Measurements from ENCODE around the gene ADAMTS14. TPM values are rescaled to one million over a fixed set of nuclear protein-coding genes. Genes with fewer than 3 reads are reported as not detected.

Gene ADAMTS14
- total RNA-seq, 1 experiment from 2014 or later, result 0.14 TPM

DNA sequence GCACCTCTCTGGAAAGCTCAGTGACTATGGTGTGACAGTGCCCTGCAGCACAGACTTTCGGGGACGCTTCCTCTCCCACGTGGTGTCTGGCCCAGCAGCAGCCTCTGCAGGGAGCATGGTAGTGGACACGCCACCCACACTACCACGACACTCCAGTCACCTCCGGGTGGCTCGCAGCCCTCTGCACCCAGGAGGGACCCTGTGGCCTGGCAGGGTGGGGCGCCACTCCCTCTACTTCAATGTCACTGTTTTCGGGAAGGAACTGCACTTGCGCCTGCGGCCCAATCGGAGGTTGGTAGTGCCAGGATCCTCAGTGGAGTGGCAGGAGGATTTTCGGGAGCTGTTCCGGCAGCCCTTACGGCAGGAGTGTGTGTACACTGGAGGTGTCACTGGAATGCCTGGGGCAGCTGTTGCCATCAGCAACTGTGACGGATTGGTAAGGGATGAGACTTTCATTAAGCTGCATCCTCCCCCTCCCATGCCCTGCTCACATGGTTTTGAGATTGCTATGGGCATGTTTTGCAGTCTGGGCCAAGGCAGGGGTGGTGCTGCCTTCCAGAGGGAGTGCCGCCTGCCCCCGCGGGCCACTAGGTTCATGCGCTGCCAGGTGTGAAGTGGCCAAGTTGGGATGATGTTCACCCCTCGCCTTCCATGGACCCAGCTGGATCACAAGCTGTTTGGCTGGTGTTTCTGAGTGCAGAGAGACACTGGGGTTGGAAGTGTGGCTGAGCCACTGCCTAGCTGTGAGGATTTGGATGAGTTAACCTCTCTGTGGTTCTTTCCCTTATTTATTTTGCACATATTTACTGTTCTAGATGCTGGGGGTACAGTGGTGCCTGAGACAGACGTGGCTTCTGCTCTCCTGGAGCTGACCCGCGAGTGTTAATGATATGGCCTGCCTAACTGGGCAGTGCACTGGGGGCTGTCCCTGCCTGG is 2.5 kb downstream of the ADAMTS14 start:
- intact Hi-C loops (cut with micrococcal nuclease; ENCODE audit: unreplicated experiment), result no loop called here
- TF ChIP-seq, protein P1, sequence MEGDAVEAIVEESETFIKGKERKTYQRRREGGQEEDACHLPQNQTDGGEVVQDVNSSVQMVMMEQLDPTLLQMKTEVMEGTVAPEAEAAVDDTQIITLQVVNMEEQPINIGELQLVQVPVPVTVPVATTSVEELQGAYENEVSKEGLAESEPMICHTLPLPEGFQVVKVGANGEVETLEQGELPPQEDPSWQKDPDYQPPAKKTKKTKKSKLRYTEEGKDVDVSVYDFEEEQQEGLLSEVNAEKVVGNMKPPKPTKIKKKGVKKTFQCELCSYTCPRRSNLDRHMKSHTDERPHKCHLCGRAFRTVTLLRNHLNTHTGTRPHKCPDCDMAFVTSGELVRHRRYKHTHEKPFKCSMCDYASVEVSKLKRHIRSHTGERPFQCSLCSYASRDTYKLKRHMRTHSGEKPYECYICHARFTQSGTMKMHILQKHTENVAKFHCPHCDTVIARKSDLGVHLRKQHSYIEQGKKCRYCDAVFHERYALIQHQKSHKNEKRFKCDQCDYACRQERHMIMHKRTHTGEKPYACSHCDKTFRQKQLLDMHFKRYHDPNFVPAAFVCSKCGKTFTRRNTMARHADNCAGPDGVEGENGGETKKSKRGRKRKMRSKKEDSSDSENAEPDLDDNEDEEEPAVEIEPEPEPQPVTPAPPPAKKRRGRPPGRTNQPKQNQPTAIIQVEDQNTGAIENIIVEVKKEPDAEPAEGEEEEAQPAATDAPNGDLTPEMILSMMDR (IDR thresholded peaks at IDR 0.05; ENCODE audit: unreplicated experiment), result no peak
- H3K9me3 Mint-ChIP-seq (ENCODE audit: low read depth, unreplicated experiment), result no peaks in the 10 kb centered on the region
- no peaks in the 10 kb centered on the region for H3K36me3 Mint-ChIP-seq (ENCODE audit: insufficient read depth, unreplicated experiment)
- no peak overlapping the region for H3K4me3 Mint-ChIP-seq (ENCODE audit: low read depth, unreplicated experiment)
- CTCF ChIA-PET, result interaction anchor here (1.6 kb wide), 1 partner anchor 116 kb away, joined by 4 read pairs; no protein-coding TSS in a partner anchor
- H3K27ac Mint-ChIP-seq (ENCODE audit: unreplicated experiment), result no peak overlapping the region
- BruUV-seq (replicated peaks), result no TSS peak
- no peak for DNase-seq
- peaks cover 83% of the 10 kb centered on the region for H3K27me3 Mint-ChIP-seq (ENCODE audit: unreplicated experiment)
- peaks cover 8% of the 10 kb centered on the region for H3K4me1 Mint-ChIP-seq (ENCODE audit: low read depth, unreplicated experiment)

DNA sequence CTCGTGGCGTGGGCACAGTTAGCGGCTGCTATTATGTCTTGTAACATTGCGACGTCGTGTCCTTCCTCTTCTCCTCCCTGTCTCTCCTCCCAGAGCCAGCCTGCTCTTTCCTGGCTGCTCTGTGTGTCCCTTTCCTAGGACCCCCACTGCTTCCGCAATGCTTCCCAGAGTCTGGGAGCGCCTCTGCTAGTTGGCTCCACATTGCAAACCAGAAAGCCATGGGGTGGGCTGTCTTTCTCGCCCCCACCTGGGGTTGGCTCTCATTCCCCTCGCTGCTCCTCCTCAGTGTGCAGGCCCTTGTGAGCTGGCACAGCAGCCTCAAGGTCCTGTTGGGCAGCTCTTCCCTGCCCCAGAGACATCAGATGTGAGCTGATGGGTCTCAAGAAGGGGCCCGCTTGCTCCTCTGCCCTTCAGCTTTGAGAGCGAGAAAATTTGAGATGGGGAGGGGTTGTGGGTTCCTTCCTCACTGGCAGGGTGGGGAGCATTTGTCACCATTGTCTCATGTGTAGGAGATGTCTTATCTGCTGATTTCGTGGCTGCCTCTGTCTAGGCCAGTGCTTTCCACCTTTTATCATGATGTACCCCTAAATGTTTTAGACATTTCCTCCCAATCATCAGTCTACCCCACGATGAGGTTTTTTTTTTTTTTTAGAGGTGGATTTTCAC is 3.3 kb downstream of the ADAMTS14 start:
- TF ChIP-seq, protein P1 (IDR thresholded peaks at IDR 0.05; ENCODE audit: unreplicated experiment), result no peak
- intact Hi-C loops (cut with micrococcal nuclease; ENCODE audit: unreplicated experiment), result no loop called here
- Mint-ChIP-seq H3K27me3 (ENCODE audit: unreplicated experiment) (peaks cover 79% of the 10 kb centered on the region), H3K9me3 (ENCODE audit: low read depth, unreplicated experiment) (no peaks in the 10 kb centered on the region), H3K4me1 (ENCODE audit: low read depth, unreplicated experiment) (peaks cover 8% of the 10 kb centered on the region), H3K27ac (ENCODE audit: unreplicated experiment) (no peak overlapping the region), H3K36me3 (ENCODE audit: insufficient read depth, unreplicated experiment) (no peaks in the 10 kb centered on the region), H3K4me3 (ENCODE audit: low read depth, unreplicated experiment) (no peak overlapping the region)
- DNase-seq, result no peak
- BruUV-seq (replicated peaks), result no TSS peak
- CTCF ChIA-PET, result no interaction called here

DNA sequence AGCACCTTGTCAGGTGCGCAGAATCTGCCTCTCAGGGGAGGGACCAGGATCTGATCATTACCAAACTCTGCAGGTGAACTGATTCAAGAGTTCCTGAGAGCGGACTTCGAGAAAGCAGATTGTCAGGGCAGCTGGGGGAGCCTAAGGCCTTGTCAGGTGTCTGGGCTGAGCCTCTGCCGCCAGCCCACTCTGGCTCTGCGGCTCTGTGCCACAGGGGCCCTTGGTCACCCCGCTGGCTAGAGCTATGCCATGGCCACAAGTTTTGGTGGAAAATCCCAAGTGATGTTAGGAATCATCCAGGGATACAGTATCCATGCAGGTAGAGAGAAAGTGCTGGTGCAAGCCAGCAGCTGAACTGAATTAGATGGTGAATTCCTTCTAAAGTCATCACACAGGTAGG is 4.2 kb downstream of the ADAMTS14 start:
- Mint-ChIP-seq H3K4me1 (ENCODE audit: low read depth, unreplicated experiment) (peaks cover 8% of the 10 kb centered on the region), H3K4me3 (ENCODE audit: low read depth, unreplicated experiment) (no peak overlapping the region), H3K27ac (ENCODE audit: unreplicated experiment) (no peak overlapping the region), H3K27me3 (ENCODE audit: unreplicated experiment) (peaks cover 79% of the 10 kb centered on the region), H3K9me3 (ENCODE audit: low read depth, unreplicated experiment) (no peaks in the 10 kb centered on the region), H3K36me3 (ENCODE audit: insufficient read depth, unreplicated experiment) (no peaks in the 10 kb centered on the region)
- intact Hi-C loops (cut with micrococcal nuclease; ENCODE audit: unreplicated experiment), result no loop called here
- CTCF ChIA-PET, result no interaction called here
- no peak for DNase-seq
- no TSS peak for BruUV-seq (replicated peaks)
- TF ChIP-seq, protein P1 (IDR thresholded peaks at IDR 0.05; ENCODE audit: unreplicated experiment), result no peak

DNA sequence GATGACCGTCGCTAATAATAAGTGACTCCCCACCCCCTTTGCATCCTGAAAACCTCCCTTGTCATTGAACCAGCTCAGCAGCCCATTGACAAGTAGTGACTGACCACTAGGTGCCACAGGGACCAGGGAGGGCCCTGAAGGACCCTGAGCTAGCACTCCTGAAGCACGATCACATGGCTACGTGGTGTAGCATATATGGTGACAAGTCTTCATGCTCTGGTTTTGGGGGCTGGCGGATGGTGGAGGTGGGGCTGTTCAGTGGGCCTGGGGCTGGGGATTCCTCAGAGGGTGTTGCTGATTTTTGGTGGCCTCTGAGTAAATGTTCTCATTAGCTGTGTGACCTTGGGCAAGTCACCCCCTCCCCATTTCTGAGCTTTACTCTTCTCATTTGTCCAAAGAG is 4.7 kb downstream of the ADAMTS14 start:
- Mint-ChIP-seq H3K36me3 (ENCODE audit: insufficient read depth, unreplicated experiment) (no peaks in the 10 kb centered on the region), H3K9me3 (ENCODE audit: low read depth, unreplicated experiment) (no peaks in the 10 kb centered on the region), H3K4me3 (ENCODE audit: low read depth, unreplicated experiment) (no peak overlapping the region), H3K27me3 (ENCODE audit: unreplicated experiment) (peaks cover 79% of the 10 kb centered on the region), H3K27ac (ENCODE audit: unreplicated experiment) (no peak overlapping the region), H3K4me1 (ENCODE audit: low read depth, unreplicated experiment) (peaks cover 8% of the 10 kb centered on the region)
- TF ChIP-seq, protein P1 (IDR thresholded peaks at IDR 0.05; ENCODE audit: unreplicated experiment), result no peak
- CTCF ChIA-PET, result no interaction called here
- no TSS peak for BruUV-seq (replicated peaks)
- no peak for DNase-seq
- intact Hi-C loops (cut with micrococcal nuclease; ENCODE audit: unreplicated experiment), result no loop called here
